SK-MEL-5 (cell line): ENCODE results near the gene KCNQ1OT1. TPM values are rescaled to one million over a fixed set of nuclear protein-coding genes. Genes with fewer than 3 reads are reported as not detected.

Experiments
- DNase-seq: peaks from one replicate; pipeline ENCODE4 v3.0.0-alpha.2; 2016; ENCODE audit warnings: low read depth, low spot score
- in situ Hi-C: cut with HindIII; loops from 2 replicates; pipeline ENCODE4 v1.10.0; 2016; ENCODE audit warnings: low sequenced_read_pairs, high pct_unique_total_duplicates, low pct_unique_long_range_greater_than_20kb
- total RNA-seq: library from RNA; depleted of rRNA; stranded (reverse); fragments of >200 nt; shearing (Covaris generic); gene quantifications from 2 replicates; pipeline ENCODE4 v1.2.3, GENCODE V29; 2014

KCNQ1OT1 gene
- total RNA-seq, 1 experiment from 2014 or later, result 0.48 TPM

DNA sequence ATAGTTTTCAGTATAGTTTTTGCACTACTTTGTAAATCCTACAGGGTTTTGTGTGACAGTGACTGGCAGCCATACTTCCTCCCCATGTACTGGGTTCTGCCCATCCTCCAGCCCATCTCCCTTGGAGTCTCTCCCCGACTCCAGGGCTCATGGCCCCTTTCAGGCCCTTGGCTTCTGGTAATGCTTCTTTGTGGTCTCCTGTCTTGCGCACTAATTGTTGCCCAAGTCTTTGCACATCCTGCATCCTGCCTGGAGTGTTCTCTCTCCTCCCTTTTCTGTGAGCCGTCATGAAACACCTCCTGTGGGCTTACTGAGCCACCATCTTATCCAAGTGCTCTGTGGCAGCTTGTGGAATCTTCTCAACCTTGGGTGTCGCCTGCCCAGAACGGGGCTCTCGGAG lies 11.4 kb upstream of the KCNQ1OT1 start:
- no peak for DNase-seq
- in situ Hi-C loops, result no loop called here

DNA sequence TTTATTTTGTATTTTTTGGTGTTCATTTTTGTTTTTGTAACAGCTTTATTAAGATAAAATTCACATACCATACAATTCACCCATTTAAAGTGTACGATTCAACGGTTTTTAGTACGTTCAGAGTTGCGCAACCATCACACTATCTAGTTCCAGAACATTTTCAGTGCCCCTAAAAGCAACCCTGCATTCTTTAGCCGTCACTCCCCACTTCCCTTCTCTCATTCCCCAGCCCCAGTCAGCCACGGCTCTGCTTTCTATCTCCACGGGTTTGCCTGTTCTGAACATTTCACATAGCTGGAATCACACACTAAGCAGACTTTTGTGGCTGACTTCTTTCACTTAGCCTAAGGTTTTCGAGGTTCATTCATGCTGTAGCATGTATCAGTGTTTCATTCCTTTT lies 9.6 kb upstream of the KCNQ1OT1 start:
- no peak for DNase-seq
- in situ Hi-C loops, result no loop called here

DNA sequence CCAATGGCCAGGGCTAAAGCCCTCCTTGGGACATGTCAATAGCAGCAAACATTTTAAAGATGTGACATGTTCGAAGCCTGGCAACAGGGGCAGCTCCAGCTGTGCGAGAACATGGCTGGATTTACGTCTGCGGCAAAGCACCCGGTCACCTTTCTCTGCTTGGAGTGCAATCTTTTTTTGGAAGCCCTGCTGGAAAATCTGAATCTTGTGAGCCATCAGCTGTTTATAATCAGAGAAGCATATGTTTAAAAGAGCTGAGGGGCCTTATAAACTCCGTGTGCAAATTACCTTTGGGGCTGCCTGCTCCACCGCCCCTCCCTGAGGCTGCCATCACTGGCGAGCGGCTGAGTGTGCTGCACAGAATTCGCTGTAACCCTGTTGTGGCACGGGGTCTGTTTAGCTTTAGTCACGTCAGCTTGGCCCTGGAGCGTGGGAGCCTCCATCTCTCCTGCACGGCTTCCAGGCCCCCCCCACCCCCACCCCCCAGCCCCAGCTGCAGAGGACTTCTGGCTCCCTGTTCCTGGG lies 9.0 kb upstream of the KCNQ1OT1 start:
- no peak for DNase-seq
- in situ Hi-C loops, result no loop called here

DNA sequence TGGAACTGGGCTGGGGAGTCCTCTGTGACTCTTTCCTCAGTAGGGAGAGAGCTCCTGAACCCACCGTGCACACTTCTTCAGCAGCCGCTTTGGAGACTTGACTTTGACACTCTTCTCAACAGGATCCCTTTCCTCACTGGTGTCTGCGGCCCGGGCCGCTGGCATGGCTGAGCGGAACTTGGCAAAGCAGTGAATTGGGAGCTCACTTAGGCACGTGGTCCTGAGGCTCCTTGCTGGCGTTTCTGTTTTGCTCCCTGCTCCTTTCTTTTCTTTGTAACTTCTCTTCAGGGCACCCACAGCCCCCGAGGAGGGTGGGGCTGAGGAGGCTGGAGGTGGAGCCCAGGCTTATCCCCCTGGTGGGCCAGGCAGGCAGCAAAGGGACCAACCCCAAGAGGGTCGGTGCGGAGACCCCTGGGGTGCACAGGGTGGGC lies 8.4 kb upstream of the KCNQ1OT1 start:
- DNase-seq, result no peak
- in situ Hi-C loops, result no loop called here

DNA sequence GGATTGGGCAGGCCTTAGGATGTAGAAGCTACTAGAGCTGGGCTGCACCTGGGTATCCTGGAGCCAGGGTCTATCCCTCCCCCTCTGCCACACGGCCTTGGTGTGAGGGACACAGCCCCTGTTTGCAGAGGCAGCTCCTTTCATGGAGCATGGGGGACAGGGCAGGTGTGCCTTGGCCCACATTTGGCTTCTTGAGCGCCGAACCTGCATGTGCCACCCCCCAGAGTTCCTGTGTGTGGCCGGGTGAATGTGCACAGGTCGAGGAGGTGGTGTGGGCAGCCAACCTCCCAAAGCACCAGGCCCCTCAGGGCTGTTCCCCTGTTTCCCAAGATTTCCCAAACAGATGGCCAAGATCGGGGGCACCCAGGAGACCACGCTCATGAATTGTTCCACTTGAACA lies 7.9 kb upstream of the KCNQ1OT1 start:
- no peak for DNase-seq
- in situ Hi-C loops, result no loop called here

DNA sequence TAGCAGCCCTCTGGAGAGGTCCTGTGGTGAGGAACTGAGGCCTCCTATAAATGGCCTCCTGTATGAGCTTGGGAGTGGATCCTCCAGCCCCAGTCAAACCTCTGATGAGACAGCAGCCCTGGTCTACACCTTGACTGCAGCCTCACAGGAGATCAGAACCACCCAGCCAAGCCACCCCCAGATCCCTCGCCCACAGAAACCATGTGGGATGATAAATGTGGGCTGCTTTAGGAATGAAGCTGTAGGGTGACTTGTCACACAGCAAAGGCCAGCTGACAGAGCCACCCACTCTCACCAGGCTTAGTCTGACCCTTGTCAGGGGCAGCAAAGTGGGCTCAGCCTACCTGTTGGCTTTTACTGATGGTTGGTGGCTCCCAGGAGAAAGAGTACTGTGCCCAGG lies 6.5 kb upstream of the KCNQ1OT1 start:
- in situ Hi-C loops, result no loop called here

DNA sequence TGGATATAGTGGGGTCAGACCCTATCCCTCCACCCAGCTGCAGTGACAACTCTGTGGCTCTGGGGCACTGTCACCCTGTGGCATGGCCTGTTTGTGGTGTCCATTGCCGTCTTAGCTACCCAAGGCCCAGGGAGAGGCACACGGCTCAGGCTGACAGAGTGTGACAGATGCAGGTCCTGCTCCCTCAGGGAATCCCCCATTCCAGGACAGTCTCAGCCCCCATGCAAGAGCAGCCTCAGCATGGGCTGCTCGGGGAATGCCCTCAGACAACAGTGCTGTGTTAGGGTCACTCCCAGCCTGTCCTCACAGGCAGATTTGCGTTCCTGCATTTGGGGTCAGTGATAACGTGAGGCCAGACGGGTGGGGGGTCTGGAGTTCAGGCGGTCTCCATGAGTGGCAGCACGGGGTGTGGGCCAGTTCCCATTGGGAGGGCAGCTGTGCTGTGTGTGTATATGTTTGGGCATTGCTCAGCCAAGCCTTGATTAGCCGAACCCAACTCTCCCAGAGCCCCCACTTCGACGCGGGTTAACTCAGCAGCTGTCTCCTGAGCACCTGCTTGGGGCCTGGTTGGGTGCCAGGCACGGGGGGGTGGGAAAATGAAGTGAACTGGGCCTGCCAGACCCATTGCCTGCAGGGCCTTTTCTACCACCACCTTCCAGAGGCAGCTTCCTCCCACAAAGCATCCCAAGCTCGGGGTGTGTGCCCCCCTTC lies 5.3 kb upstream of the KCNQ1OT1 start:
- DNase-seq, result no peak
- in situ Hi-C loops, result no loop called here

More for the DNA sequence above, 6.5 kb upstream of the KCNQ1OT1 start:
- no peak for DNase-seq

DNA sequence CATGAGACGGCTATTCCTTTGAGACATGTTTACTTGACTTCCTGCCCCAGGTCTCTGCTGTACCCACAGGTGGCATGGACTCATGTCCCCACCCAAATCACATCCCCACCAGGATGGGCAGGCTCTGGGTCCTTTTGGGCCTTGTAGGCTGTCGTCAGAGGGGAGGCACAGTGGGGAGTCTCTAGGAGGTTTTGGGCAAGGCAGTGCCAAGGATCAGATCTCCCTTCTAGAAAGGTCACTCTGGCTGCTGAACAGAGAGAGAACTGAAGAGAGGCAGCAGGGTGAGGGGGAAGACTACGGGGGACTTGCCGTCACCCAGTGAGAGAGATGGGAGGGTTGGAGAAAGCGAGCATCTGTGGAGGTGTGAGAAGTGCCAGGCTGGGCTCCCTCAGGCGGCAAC lies 4.6 kb upstream of the KCNQ1OT1 start:
- no peak for DNase-seq
- in situ Hi-C loops, result no loop called here

DNA sequence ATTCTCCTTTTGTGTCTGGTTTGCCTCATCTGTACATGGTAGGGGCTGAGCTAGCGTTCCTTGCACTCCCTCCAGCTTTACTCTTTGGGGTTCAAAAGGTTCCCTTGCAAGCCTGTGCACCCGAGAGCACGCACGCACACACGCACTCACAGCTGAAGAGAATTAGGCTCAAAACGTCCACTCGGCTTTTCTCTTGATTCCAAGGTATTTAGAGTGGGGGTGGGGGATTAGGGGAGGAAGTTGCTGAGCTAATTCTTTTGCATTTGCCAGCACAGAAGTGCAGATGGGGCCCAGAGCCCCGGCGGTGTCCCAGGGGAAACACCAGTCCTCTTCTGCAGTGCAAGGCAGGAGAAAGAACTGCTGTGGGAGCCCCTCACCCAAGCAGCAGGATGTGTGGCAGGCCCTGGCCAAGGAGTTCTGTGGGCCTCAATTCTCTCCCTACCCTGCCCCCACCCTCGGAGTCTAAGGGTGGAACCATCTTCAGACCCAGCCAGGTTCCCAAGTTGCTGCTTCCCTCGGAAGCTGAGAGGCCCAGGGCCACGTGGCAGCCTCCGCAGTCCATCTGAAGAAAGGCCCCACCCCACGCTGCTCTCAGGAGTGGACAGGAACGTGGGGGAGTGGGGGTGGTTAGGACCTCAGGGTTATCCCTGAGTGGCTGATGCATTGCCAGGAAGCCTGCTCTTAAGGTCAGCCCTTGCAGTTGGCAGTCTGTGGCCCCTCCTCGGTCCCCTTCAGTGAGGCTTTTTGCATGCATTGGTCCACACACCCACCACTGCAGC lies 3.8 kb upstream of the KCNQ1OT1 start:
- in situ Hi-C loops, result no loop called here
- no peak for DNase-seq

DNA sequence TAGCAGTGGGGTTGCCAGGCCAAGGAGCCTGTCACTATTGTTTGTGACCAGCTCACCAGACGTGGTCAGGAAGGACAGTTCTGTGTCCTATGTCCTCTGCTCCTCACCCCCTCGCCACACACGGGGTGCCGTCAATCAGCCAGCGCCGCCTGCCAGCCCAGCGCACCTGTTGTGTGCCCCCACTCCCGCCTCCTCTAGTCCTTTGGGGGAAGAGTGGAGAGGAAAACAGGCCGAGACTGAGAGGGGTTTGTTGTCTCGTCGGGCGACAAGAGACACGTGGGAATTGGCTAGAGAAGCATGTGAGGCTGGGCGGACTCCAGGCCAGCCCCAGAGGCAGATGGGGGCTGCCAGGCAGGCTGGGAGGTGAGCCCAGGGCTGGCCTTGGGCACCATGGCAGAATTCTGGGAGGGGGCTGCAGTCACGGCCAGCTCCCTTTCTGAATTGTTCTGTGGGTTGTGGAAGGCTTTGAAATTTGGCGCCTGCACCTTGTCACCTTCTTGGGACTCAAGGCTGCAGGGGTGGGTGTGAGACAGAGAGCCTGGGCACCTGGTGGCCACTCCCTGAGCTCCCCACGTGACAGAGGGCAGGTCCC lies 3.1 kb upstream of the KCNQ1OT1 start:
- in situ Hi-C loops, result no loop called here

DNA sequence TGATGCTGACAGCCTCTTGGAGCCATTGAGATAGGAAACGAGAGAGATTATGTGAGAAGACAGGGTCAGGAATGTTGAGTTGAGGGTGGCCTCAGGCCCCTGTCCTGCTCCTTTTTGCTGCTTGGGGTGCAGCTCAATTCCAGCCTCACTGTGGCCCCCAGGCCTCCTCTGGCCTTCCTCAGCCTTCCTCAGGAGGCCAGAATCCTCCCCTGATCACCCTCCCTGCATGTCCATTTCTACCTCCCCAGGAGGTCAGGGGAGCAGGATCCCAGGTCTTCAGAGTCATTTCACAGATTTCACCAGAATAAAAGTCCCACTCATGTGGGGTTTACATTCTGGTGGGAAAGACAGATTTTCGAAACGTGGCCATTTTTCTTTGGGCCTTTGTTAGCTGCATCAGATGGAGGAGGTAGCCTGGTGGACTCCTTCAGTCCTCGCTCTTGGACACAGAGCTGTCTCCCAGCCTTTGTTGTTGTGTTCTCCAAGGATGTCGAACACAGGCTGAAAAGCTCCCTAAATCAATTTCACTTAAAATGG lies 2.2 kb upstream of the KCNQ1OT1 start:
- no peak for DNase-seq
- in situ Hi-C loops, result no loop called here

More for the DNA sequence above, 3.1 kb upstream of the KCNQ1OT1 start:
- DNase-seq, result no peak

DNA sequence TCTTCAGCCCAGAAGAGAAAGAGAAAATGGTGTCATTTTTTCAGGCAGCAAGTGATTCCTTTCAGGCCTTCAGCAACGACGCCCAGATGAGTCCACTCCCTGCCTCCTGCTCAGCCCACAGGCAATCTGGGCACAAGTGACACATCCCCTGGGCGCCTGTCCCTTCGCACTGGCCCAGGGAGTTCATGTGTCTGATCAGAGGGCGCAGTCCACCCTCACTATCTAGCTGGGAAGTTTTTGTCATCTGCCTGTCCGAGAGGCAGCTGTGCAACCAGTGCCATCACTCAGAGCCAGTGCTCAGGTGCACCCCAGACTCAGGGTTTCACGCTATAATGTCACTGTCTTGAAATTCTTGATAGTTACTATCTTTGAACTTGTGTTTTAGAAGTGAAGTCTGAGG lies 1.4 kb upstream of the KCNQ1OT1 start:
- DNase-seq, result no peak
- in situ Hi-C loops, result no loop called here

DNA sequence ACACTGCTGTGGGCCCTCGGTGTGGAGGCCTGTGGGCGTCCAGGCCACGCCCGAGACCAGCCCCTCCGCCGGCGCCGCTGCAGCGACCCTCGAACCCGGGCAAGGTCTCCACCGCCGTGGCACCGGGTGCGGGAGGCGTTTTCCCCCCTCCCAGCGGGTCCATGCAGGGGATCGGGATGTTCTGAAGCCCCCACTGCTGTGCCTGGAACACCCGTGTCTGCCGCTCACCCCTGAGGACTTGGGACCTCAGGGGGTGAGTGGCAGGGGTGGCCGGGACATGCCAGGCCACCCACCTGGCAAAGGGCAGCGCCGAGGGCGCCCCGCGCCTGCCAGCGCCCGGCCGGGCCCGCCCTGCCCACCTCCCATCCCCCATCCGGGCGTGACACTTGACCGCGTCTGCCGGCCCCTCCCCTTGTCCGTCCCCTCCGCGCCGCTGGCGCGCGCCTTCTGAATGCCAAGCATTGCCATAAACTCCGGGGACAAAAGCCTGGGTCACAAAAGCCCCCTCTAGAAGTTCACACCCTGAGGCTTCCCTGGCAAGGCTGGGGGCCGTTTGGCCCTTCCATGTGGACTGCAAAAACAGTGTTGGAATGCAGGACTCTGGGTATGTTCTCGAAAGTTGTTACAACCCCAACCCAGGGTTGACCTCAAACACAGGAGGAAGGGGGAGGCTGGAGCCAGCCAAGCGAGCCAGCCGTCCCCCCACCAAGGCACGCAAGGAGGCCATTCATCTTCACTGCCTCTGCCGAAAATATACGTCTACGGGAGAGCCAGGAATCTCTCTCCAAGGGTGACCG lies 819 bp upstream of the KCNQ1OT1 start:
- DNase-seq, result peak; percentile 29
- in situ Hi-C loops, result no loop called here

DNA sequence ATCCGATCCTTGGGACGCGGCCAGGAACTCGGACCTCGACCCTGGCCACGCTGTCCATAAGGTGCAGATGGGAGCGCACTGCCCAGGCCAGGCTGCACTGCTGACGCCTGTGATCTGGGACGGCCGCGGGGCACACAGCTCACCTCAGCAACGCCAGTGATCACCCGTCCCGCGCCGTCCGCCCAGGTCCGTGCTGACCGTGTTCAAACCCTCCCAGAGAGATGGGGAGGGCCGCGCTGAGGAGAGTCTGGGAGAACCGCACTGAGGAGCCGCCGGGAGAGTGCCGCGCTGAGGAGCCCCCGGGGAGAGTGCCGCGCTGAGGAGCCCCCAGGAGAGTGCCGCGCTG lies 636 bp downstream of the KCNQ1OT1 start:
- in situ Hi-C loops, result no loop called here

DNA sequence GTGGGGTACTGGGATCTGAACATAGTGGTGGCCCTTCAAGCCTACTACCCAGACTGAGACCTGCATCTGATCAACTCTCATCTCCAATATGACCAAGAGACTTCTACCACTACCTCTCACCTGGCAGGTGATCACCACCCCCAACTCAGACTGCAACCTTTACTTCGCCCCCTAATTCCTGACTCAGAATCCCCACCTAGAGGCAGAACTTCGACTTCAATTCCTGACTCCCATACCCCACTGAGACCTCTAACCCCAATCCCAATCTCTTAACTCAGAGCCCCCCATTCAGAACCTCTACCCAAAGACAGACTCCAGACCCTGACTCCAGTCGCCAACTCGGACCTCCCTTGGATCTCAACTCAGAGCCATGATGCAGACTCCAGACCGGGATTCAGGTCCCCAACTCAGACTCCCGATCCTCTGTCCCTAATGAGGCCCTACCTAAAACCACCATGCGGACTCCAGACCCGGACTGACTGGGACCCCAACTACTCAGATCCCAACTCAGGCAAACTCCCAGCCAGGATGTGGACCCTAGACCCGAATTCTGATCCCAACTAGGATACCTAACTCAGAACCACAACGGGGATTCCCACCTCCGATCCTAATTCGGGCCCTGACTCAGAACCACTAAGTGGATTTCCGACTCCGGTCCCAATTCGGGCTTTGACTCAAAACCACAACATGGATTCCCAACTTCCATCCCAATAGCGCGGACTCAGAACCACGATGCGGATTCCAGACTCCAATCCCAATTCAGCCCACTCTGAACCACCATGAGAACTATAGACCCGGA lies 1.2 kb downstream of the KCNQ1OT1 start:
- no peak for DNase-seq

More for the DNA sequence above, 636 bp downstream of the KCNQ1OT1 start:
- no peak for DNase-seq

DNA sequence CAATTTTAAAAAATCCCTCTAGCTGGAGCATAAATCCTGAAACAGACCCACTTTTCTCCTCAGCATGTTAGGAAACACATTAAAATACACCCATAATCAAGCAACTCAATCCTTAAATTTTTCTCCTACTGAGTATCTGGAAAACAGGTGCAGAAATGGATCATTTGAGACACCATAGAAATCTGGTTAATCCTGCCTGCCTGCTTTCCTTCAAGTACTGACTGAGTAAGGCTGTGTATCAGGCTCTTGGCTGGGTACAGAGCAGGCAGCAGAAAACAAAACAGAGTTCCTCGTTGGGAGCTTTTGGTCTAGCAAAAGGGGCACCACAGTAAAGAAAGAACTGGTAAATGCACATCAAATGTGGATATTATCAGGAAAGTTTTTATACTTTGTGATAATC lies 1.9 kb downstream of the KCNQ1OT1 start:
- no peak for DNase-seq
- in situ Hi-C loops, result no loop called here

More for the DNA sequence above, 1.2 kb downstream of the KCNQ1OT1 start:
- in situ Hi-C loops, result no loop called here

DNA sequence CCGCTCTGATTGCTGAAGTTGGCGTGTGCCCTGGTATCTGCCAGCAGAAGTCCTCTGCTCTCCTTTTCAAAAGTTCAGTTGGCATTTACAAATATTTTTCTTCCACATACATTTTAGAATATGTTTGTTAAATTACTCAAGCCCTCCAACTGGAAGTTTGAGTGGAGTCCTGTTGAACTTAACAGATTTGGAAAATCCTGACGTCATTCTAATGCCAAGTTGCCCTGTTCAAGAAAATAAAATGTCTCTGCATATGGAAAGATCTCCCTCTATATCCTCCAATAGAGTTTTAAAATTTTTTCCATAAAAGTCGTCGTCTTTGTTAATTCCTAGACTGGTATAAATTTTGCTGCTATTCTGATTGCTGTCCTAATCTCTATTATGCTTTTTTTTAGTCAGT lies 3.3 kb downstream of the KCNQ1OT1 start:
- no peak for DNase-seq
- in situ Hi-C loops, result no loop called here
